ENCODE results near the gene CCT7. TPM values are rescaled to one million over a fixed set of nuclear protein-coding genes. Genes with fewer than 3 reads are reported as not detected.

The CCT7 gene
- total and polyA plus RNA-seq, 2 of the 8 experiments (the other 6 are each of a cell fraction or from before 2014, with no cell fraction given), result 440 to 474 TPM

DNA sequence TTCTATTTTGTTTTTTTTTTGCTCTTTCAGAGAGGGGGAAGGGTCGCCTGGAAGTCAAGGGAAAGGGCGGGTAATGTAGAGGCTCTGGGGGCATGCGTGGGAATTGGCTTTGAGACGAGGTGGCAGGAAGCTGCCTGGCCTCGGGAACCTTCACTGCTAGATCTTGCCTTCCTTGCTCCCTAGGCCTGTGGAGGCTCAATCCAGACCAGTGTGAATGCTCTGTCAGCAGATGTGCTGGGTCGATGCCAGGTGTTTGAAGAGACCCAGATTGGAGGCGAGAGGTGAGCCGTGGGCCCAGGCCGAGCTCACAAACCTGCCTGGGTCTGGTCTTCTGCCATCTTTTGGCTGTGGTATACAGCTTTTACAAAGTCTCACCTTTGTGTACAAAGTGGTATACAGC, 15.5 kb downstream of the CCT7 start:
- Histone ChIP-seq H3K9me3 (ENCODE audit: insufficient read depth in 2 of 2, low read depth in 1 of 2, low read length in 1 of 2) (no peaks in the 10 kb centered on the region), H3K9ac (replicated peaks in 1 of 4; ENCODE audit: extremely low read depth in 1 of 4, low read depth in 3 of 4, low read length in 3 of 4) (no peak overlapping the region), H3K79me1 (ENCODE audit: low read depth, low read length) (peaks cover 2% of the 10 kb centered on the region; the same call in 1 of the 2 replicates), H3K4me3 (ENCODE audit: extremely low read depth in 1 of 4, insufficient read depth in 2 of 4, low read depth in 3 of 4, low read length in 4 of 4) (no peak overlapping the region), H4K5ac (ENCODE audit: insufficient read length, low read depth, low read length) (no peak overlapping the region), H3K79me2 (ENCODE audit: control insufficient read depth in 1 of 2, insufficient read depth in 2 of 2, low read length in 2 of 2) (no peaks in the 10 kb centered on the region), H3K36me3 (ENCODE audit: control insufficient read depth in 2 of 4, insufficient read depth in 4 of 4, low read length in 3 of 4) (peaks cover 58 to 99% (median 81%) of the 10 kb centered on the region in 4 experiments), H2BK120ac (replicated peaks; ENCODE audit: low read depth, low read length) (no peak overlapping the region), H2BK12ac (ENCODE audit: low read depth, low read length) (no peak overlapping the region), H3K27me3 (replicated peaks in 1 of 4; ENCODE audit: control insufficient read depth in 3 of 4, extremely low read depth in 1 of 4, insufficient read depth in 3 of 4, low read length in 3 of 4) (no peaks in the 10 kb centered on the region), H4K8ac (ENCODE audit: extremely low read depth, insufficient read depth, low read length) (no peak overlapping the region), H3K4me2 (ENCODE audit: insufficient read depth in 1 of 2, low read depth in 2 of 2, low read length in 2 of 2) (no peak overlapping the region), H3K56ac (replicated peaks; ENCODE audit: insufficient read length, low read depth, low read length) (no peak overlapping the region), H3K18ac (ENCODE audit: extremely low read depth, low read length) (no peak overlapping the region), H3K23me2 (ENCODE audit: low read depth, low read length) (no peaks in the 10 kb centered on the region), H3K4ac (replicated peaks; ENCODE audit: insufficient read length, low read depth, low read length) (no peak overlapping the region), H3K4me1 (replicated peaks in 1 of 4; ENCODE audit: control insufficient read depth in 3 of 4, insufficient read depth in 4 of 4, low read length in 3 of 4) (no peaks in the 10 kb centered on the region), H2AK5ac (ENCODE audit: low read depth, low read length) (no peak overlapping the region), H3K14ac (ENCODE audit: insufficient read length) (no peak overlapping the region), H2AFZ (ENCODE audit: low read length) (no peak overlapping the region), H2BK5ac (ENCODE audit: low read depth, low read length) (no peak overlapping the region), H2BK20ac (ENCODE audit: low read length) (no peak overlapping the region), H4K91ac (replicated peaks; ENCODE audit: insufficient read length, low read length) (no peak overlapping the region), H2BK15ac (ENCODE audit: low read length) (no peak overlapping the region), H4K20me1 (replicated peaks in 1 of 2; ENCODE audit: control insufficient read depth in 1 of 2, insufficient read depth in 2 of 2, low read length in 2 of 2) (peaks cover 7 to 18% of the 10 kb centered on the region in 2 experiments), H3K27ac (ENCODE audit: low read depth, low read length) (no peak overlapping the region), H3K23ac (ENCODE audit: insufficient read length) (no peak overlapping the region)
- TF ChIP-seq CHD1 (IDR thresholded peaks at IDR 0.05; ENCODE audit: low read depth, low read length), result no peak
- TF ChIP-seq HDAC6 (IDR thresholded peaks at IDR 0.05; ENCODE audit: low read depth, low read length), result no peak
- TF ChIP-seq SRF (IDR thresholded peaks at IDR 0.05; ENCODE audit: low read depth, low read length), result no peak
- no peak for TF ChIP-seq BCL11A (IDR thresholded peaks at IDR 0.05; ENCODE audit: low read depth in 2 of 2, low read length in 2 of 2)
- TF ChIP-seq SAP30 (IDR thresholded peaks at IDR 0.05; ENCODE audit: insufficient read depth, insufficient replicate concordance, low read length), result no peak
- FAIRE-seq (no peak), DNase-seq (ENCODE audit: low read depth in 1 of 2, low spot score in 2 of 2) (no peak)
- ChIA-PET CTCF (ENCODE audit: partially characterized antibody) (interaction anchor here (1.0 to 1.7 kb wide), 3 partner anchors 14 to 41 kb away, joined by 3 to 6 read pairs (median 3); no protein-coding TSS in a partner anchor), POLR2A (ENCODE audit: partially characterized antibody) (interaction anchor here (1.2 to 6.5 kb wide), 2 partner anchors 13 to 18 kb away, joined by 4 to 105 read pairs; partner anchors contain the start of genes CCT7 and PRADC1)
- WGBS, 2 experiments (ENCODE audit: extremely low coverage in 1 of 2, insufficient coverage in 1 of 2, insufficient read length in 1 of 2, insufficient replicate concordance in 2 of 2, low coverage in 1 of 2, low lambda C conversion rate in 2 of 2, missing lambda C conversion rate in 1 of 2), result 90% methylated on average over 9 of the region's 9 CpGs; no CpG with 5 or more reads in 1 of the 2 experiments

All from H1 (cell line).